GM23338 (cell line): ENCODE measurements around the gene TEX51. TPM values are rescaled to one million over a fixed set of nuclear protein-coding genes. Genes with fewer than 3 reads are reported as not detected.

Source experiments
- ATAC-seq: fragments of 200-7000 bp; cut with Tn5 transposase; 3 replicates; pipeline ENCODE4 v1.9.1; 2020
- DNase-seq: peaks from one replicate; pipeline ENCODE4 v3.0.0-alpha.2; 2015; ENCODE audit warnings: low spot score
- H2AFZ ChIP-seq: fragments of 200-600 bp; sonication (generic); 2 replicates; pipeline ENCODE4 v1.8.0; 2016; ENCODE audit warnings: antibody characterized with exemption, mild to moderate bottlenecking, moderate library complexity
- H3F3A ChIP-seq: fragments of 200-600 bp; sonication (generic); replicated peaks from 2 replicates; pipeline ENCODE4 v1.8.0; 2017; ENCODE audit warnings: antibody characterized with exemption, mixed run types, low read depth
- H3K27ac ChIP-seq: fragments of 200-600 bp; sonication (generic); 2 replicates; pipeline ENCODE4 v1.6.1; 2016; ENCODE audit warnings: low read depth
- H3K27me3 ChIP-seq: fragments of 200-600 bp; sonication (generic); 2 replicates; pipeline ENCODE4 v1.8.0; 2016; ENCODE audit warnings: mild to moderate bottlenecking, mixed run types, moderate library complexity; ENCODE audit not compliant: insufficient read depth
- H3K36me3 ChIP-seq: fragments of 200-600 bp; sonication (generic); 2 replicates; pipeline ENCODE4 v1.8.0; 2016; ENCODE audit warnings: mild to moderate bottlenecking; ENCODE audit not compliant: insufficient read depth
- H3K4me1 ChIP-seq: fragments of 200-600 bp; sonication (generic); 2 replicates; pipeline ENCODE4 v1.8.0; 2016; ENCODE audit warnings: mild to moderate bottlenecking, moderate library complexity; ENCODE audit not compliant: insufficient read depth
- H3K4me2 ChIP-seq: fragments of 200-600 bp; sonication (generic); 2 replicates; pipeline ENCODE4 v1.7.1; 2017; ENCODE audit warnings: mixed run types
- H3K4me3 ChIP-seq: fragments of 200-600 bp; sonication (generic); 2 replicates; pipeline ENCODE4 v1.6.1; 2016; ENCODE audit warnings: mixed run types
- H3K79me2 ChIP-seq: fragments of 200-600 bp; sonication (generic); replicated peaks from 2 replicates; pipeline ENCODE4 v1.8.0; 2017; ENCODE audit warnings: mild to moderate bottlenecking; ENCODE audit not compliant: insufficient read depth
- H3K9me2 ChIP-seq: fragments of 200-600 bp; sonication (generic); 2 replicates; pipeline ENCODE4 v1.8.0; 2017; ENCODE audit not compliant: insufficient read depth
- H4K20me1 ChIP-seq: fragments of 200-600 bp; sonication (generic); replicated peaks from 2 replicates; pipeline ENCODE4 v1.8.0; 2017; ENCODE audit warnings: mild to moderate bottlenecking; ENCODE audit not compliant: insufficient read depth
- H3K27ac Mint-ChIP-seq: 2 replicates; pipeline ENCODE4 v1.8.0; 2020; ENCODE audit warnings: inconsistent platforms, mild to moderate bottlenecking, moderate library complexity, mixed read lengths
- H3K27me3 Mint-ChIP-seq: 3 replicates; pipeline ENCODE4 v1.8.0; 2022; ENCODE audit warnings: low read depth, mild to moderate bottlenecking, moderate library complexity, mixed read lengths, inconsistent platforms; ENCODE audit not compliant: insufficient read depth, poor library complexity
- H3K36me3 Mint-ChIP-seq: 3 replicates; pipeline ENCODE4 v1.8.0; 2021; ENCODE audit warnings: low read depth, mild to moderate bottlenecking, inconsistent platforms, moderate library complexity, mixed read lengths
- H3K4me1 Mint-ChIP-seq: 3 replicates; pipeline ENCODE4 v1.8.0; 2020; ENCODE audit warnings: mild to moderate bottlenecking, inconsistent platforms, mixed read lengths
- H3K4me3 Mint-ChIP-seq: 3 replicates; pipeline ENCODE4 v1.8.0; 2021; ENCODE audit warnings: moderate library complexity, mild to moderate bottlenecking, inconsistent platforms, mixed read lengths
- H3K9me3 Mint-ChIP-seq: 3 replicates; pipeline ENCODE4 v1.8.0; 2020; ENCODE audit warnings: moderate library complexity, mild to moderate bottlenecking, inconsistent platforms, mixed read lengths
- CREB1 ChIP-seq: fragments of 250-450 bp; sonication (Bioruptor Pico); IDR thresholded peaks from 2 replicates; pipeline ENCODE4 v1.5.0; 2020; ENCODE audit warnings: low read depth, mild to moderate bottlenecking, moderate library complexity
- EZH2 ChIP-seq: fragments of 200-600 bp; sonication (generic); IDR thresholded peaks from one replicate; pipeline ENCODE4 v1.8.0; 2017; ENCODE audit warnings: antibody characterized with exemption, mild to moderate bottlenecking, low read depth; ENCODE audit not compliant: unreplicated experiment
- EZH2phosphoT487 ChIP-seq: fragments of 200-600 bp; sonication (generic); IDR thresholded peaks from one replicate; pipeline ENCODE4 v1.8.1; 2018; ENCODE audit warnings: antibody characterized with exemption; ENCODE audit not compliant: unreplicated experiment
- JUNB ChIP-seq: IDR thresholded peaks from one replicate; pipeline ENCODE4 v1.6.1; 2016; ENCODE audit warnings: antibody characterized with exemption; ENCODE audit not compliant: unreplicated experiment
- NANOG ChIP-seq: IDR thresholded peaks from 2 replicates; pipeline ENCODE4 v1.6.1; 2016; ENCODE audit warnings: antibody characterized with exemption, borderline replicate concordance
- POLR2AphosphoS5 ChIP-seq: IDR thresholded peaks from 2 replicates; pipeline ENCODE4 v1.6.1; 2016; ENCODE audit warnings: antibody characterized with exemption, low read depth
- STAT1 ChIP-seq: IDR thresholded peaks from one replicate; pipeline ENCODE4 v1.6.1; 2016; ENCODE audit warnings: antibody characterized with exemption; ENCODE audit not compliant: unreplicated experiment
- ZNF114 ChIP-seq: fragments of 250-450 bp; sonication (Bioruptor Pico); IDR thresholded peaks from 2 replicates; pipeline ENCODE4 v1.5.0; 2020; ENCODE audit warnings: mild to moderate bottlenecking, moderate library complexity
- ZNF331 ChIP-seq: fragments of 250-450 bp; sonication (Bioruptor Pico); IDR thresholded peaks from 2 replicates; pipeline ENCODE4 v1.5.0; 2020; ENCODE audit warnings: low read depth, mild to moderate bottlenecking, moderate library complexity
- polyA plus RNA-seq: library from polyadenylated mRNA; unstranded; fragments of >200 nt; fragmentation: Nextera tagmentation; extraction: Ambion mirVana; gene quantifications from 2 replicates; pipeline ENCODE4 v1.2.1, GENCODE V29; 2016
- total RNA-seq: library from RNA; depleted of rRNA; stranded (reverse); fragments of >200 nt; shearing (Covaris generic); gene quantifications from 2 replicates; pipeline ENCODE4 v1.2.3, GENCODE V29; 2014
- TF ChIP-seq, protein P1 (sequence below): fragments of 250-450 bp; sonication (Bioruptor Pico); IDR thresholded peaks from 2 replicates; pipeline ENCODE4 v1.5.0; 2020; ENCODE audit warnings: mild to moderate bottlenecking, moderate library complexity
- TF ChIP-seq, protein P2 (sequence below): IDR thresholded peaks from 2 replicates; pipeline ENCODE4 v1.6.1; 2016; ENCODE audit warnings: antibody characterized with exemption
- TF ChIP-seq, protein P3 (sequence below): IDR thresholded peaks from one replicate; pipeline ENCODE4 v1.6.1; 2018; ENCODE audit warnings: antibody characterized with exemption; ENCODE audit not compliant: unreplicated experiment
- TF ChIP-seq, protein P4 (sequence below), 2 experiments: fragments of 200-600 bp in 1 of 2; sonication (generic) in 1 of 2; conservative IDR thresholded peaks; 2 replicates each; pipeline versions ENCODE4 v1.5.1 to v1.6.1; 2016 to 2017; ENCODE audit warnings: antibody characterized with exemption in 2 of 2, low read depth in 2 of 2, mild to moderate bottlenecking in 2 of 2, moderate library complexity in 1 of 2

Gene TEX51
- total and polyA plus RNA-seq, 2 experiments from 2014 or later: not detected

DNA sequence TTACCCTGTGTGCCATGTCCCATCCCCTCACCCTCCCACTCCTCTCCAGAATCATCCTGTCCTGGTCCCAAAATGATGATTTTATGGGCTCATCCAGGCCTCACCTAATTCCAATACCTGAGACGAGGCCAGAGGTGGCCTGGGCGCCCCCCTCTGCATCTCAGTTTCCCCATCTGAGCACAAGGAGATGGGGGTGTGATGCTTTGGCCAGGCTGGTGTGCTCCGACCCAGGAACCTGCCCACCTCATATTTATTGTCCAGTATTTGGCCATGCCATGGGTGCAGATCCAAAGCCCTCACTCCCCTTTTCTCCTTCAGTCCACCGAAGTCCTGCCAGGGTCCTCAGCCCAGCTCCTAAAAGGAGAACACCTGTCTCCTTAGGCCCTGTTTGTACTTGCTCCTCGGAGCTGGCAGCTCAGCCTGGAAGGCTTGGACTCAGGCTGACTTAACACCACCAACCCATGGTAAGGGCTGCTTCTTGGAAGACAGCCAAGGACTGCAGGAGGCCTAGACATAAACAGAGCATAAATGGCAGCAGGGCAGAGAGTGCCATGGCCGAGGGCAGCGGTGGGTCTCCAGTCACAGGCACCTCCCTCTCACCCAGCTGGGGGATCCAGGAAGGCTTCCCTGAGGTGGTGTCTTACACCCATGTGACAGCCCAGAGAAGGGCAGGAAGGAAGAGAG lies 3.6 kb downstream of the TEX51 start:
- H3K36me3 Mint-ChIP-seq: peaks cover 11% of the 10 kb centered on the region
- Histone ChIP-seq H2AFZ (no peak overlapping the region), H4K20me1 (no peaks in the 10 kb centered on the region), H3K27ac (no peak overlapping the region), H3K4me2 (no peak overlapping the region), H3F3A (no peaks in the 10 kb centered on the region), H3K4me1 (no peaks in the 10 kb centered on the region), H3K4me3 (no peak overlapping the region), H3K79me2 (no peaks in the 10 kb centered on the region), H3K36me3 (no peaks in the 10 kb centered on the region), H3K9me2 (0 out of 2 replicates have a peak, but pooled peaks cover 3% of the 10 kb centered on the region), H3K27me3 (no peaks in the 10 kb centered on the region)
- no peak overlapping the region for H3K27ac Mint-ChIP-seq
- TF ChIP-seq, protein P1, sequence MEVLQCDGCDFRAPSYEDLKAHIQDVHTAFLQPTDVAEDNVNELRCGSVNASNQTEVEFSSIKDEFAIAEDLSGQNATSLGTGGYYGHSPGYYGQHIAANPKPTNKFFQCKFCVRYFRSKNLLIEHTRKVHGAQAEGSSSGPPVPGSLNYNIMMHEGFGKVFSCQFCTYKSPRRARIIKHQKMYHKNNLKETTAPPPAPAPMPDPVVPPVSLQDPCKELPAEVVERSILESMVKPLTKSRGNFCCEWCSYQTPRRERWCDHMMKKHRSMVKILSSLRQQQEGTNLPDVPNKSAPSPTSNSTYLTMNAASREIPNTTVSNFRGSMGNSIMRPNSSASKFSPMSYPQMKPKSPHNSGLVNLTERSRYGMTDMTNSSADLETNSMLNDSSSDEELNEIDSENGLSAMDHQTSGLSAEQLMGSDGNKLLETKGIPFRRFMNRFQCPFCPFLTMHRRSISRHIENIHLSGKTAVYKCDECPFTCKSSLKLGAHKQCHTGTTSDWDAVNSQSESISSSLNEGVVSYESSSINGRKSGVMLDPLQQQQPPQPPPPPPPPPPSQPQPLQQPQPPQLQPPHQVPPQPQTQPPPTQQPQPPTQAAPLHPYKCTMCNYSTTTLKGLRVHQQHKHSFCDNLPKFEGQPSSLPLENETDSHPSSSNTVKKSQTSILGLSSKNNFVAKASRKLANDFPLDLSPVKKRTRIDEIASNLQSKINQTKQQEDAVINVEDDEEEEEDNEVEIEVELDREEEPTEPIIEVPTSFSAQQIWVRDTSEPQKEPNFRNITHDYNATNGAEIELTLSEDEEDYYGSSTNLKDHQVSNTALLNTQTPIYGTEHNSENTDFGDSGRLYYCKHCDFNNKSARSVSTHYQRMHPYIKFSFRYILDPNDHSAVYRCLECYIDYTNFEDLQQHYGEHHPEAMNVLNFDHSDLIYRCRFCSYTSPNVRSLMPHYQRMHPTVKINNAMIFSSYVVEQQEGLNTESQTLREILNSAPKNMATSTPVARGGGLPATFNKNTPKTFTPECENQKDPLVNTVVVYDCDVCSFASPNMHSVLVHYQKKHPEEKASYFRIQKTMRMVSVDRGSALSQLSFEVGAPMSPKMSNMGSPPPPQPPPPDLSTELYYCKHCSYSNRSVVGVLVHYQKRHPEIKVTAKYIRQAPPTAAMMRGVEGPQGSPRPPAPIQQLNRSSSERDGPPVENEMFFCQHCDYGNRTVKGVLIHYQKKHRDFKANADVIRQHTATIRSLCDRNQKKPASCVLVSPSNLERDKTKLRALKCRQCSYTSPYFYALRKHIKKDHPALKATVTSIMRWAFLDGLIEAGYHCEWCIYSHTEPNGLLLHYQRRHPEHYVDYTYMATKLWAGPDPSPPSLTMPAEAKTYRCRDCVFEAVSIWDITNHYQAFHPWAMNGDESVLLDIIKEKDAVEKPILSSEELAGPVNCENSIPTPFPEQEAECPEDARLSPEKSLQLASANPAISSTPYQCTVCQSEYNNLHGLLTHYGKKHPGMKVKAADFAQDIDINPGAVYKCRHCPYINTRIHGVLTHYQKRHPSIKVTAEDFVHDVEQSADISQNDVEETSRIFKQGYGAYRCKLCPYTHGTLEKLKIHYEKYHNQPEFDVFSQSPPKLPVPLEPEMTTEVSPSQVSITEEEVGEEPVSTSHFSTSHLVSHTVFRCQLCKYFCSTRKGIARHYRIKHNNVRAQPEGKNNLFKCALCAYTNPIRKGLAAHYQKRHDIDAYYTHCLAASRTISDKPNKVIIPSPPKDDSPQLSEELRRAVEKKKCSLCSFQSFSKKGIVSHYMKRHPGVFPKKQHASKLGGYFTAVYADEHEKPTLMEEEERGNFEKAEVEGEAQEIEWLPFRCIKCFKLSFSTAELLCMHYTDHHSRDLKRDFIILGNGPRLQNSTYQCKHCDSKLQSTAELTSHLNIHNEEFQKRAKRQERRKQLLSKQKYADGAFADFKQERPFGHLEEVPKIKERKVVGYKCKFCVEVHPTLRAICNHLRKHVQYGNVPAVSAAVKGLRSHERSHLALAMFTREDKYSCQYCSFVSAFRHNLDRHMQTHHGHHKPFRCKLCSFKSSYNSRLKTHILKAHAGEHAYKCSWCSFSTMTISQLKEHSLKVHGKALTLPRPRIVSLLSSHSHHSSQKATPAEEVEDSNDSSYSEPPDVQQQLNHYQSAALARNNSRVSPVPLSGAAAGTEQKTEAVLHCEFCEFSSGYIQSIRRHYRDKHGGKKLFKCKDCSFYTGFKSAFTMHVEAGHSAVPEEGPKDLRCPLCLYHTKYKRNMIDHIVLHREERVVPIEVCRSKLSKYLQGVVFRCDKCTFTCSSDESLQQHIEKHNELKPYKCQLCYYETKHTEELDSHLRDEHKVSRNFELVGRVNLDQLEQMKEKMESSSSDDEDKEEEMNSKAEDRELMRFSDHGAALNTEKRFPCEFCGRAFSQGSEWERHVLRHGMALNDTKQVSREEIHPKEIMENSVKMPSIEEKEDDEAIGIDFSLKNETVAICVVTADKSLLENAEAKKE: no peak
- TF ChIP-seq STAT1: no peak
- TF ChIP-seq, protein P2, sequence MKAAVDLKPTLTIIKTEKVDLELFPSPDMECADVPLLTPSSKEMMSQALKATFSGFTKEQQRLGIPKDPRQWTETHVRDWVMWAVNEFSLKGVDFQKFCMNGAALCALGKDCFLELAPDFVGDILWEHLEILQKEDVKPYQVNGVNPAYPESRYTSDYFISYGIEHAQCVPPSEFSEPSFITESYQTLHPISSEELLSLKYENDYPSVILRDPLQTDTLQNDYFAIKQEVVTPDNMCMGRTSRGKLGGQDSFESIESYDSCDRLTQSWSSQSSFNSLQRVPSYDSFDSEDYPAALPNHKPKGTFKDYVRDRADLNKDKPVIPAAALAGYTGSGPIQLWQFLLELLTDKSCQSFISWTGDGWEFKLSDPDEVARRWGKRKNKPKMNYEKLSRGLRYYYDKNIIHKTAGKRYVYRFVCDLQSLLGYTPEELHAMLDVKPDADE: no peak
- TF ChIP-seq JUNB: no peak
- no peak for TF ChIP-seq ZNF331 (CRISPR knock-in tag)
- TF ChIP-seq, protein P3, sequence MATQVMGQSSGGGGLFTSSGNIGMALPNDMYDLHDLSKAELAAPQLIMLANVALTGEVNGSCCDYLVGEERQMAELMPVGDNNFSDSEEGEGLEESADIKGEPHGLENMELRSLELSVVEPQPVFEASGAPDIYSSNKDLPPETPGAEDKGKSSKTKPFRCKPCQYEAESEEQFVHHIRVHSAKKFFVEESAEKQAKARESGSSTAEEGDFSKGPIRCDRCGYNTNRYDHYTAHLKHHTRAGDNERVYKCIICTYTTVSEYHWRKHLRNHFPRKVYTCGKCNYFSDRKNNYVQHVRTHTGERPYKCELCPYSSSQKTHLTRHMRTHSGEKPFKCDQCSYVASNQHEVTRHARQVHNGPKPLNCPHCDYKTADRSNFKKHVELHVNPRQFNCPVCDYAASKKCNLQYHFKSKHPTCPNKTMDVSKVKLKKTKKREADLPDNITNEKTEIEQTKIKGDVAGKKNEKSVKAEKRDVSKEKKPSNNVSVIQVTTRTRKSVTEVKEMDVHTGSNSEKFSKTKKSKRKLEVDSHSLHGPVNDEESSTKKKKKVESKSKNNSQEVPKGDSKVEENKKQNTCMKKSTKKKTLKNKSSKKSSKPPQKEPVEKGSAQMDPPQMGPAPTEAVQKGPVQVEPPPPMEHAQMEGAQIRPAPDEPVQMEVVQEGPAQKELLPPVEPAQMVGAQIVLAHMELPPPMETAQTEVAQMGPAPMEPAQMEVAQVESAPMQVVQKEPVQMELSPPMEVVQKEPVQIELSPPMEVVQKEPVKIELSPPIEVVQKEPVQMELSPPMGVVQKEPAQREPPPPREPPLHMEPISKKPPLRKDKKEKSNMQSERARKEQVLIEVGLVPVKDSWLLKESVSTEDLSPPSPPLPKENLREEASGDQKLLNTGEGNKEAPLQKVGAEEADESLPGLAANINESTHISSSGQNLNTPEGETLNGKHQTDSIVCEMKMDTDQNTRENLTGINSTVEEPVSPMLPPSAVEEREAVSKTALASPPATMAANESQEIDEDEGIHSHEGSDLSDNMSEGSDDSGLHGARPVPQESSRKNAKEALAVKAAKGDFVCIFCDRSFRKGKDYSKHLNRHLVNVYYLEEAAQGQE: no peak
- no peak for TF ChIP-seq POLR2AphosphoS5
- TF ChIP-seq, protein P4, sequence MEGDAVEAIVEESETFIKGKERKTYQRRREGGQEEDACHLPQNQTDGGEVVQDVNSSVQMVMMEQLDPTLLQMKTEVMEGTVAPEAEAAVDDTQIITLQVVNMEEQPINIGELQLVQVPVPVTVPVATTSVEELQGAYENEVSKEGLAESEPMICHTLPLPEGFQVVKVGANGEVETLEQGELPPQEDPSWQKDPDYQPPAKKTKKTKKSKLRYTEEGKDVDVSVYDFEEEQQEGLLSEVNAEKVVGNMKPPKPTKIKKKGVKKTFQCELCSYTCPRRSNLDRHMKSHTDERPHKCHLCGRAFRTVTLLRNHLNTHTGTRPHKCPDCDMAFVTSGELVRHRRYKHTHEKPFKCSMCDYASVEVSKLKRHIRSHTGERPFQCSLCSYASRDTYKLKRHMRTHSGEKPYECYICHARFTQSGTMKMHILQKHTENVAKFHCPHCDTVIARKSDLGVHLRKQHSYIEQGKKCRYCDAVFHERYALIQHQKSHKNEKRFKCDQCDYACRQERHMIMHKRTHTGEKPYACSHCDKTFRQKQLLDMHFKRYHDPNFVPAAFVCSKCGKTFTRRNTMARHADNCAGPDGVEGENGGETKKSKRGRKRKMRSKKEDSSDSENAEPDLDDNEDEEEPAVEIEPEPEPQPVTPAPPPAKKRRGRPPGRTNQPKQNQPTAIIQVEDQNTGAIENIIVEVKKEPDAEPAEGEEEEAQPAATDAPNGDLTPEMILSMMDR (conservative IDR thresholded peaks at IDR 0.05; ENCODE audit: low read depth in 2 of 2): no peak
- TF ChIP-seq NANOG: no peak
- no peak for TF ChIP-seq EZH2phosphoT487
- no peak for TF ChIP-seq CREB1 (CRISPR knock-in tag)
- TF ChIP-seq EZH2: no peak
- TF ChIP-seq ZNF114 (CRISPR knock-in tag): no peak
- no peaks in the 10 kb centered on the region for H3K4me1 Mint-ChIP-seq
- DNase-seq: no peak
- ATAC-seq: no peak
- peaks cover 34% of the 10 kb centered on the region for H3K9me3 Mint-ChIP-seq
- no peak overlapping the region for H3K4me3 Mint-ChIP-seq
- peaks cover 15% of the 10 kb centered on the region for H3K27me3 Mint-ChIP-seq
